GM12875 (cell line): ENCODE data around the gene KTN1.

Source experiments
- H3K4me3 ChIP-seq: one replicate; pipeline ENCODE4 v1.5.1; 2011; ENCODE audit warnings: low read depth, low read length, control low read depth
- TF ChIP-seq, protein P1 (sequence below): IDR thresholded peaks from 2 replicates; pipeline ENCODE4 v1.5.1; 2011; ENCODE audit warnings: low read depth, mild to moderate bottlenecking, control low read depth, inconsistent platforms, low read length, moderate library complexity, borderline replicate concordance; ENCODE audit not compliant: insufficient read depth

The KTN1 gene

GRCh38 chr14:55702511-55702910 lies 122.5 kb downstream of the KTN1 start:
- TF ChIP-seq, protein P1, sequence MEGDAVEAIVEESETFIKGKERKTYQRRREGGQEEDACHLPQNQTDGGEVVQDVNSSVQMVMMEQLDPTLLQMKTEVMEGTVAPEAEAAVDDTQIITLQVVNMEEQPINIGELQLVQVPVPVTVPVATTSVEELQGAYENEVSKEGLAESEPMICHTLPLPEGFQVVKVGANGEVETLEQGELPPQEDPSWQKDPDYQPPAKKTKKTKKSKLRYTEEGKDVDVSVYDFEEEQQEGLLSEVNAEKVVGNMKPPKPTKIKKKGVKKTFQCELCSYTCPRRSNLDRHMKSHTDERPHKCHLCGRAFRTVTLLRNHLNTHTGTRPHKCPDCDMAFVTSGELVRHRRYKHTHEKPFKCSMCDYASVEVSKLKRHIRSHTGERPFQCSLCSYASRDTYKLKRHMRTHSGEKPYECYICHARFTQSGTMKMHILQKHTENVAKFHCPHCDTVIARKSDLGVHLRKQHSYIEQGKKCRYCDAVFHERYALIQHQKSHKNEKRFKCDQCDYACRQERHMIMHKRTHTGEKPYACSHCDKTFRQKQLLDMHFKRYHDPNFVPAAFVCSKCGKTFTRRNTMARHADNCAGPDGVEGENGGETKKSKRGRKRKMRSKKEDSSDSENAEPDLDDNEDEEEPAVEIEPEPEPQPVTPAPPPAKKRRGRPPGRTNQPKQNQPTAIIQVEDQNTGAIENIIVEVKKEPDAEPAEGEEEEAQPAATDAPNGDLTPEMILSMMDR: no peak

GRCh38 chr14:55704654-55705053 lies 124.6 kb downstream of the KTN1 start:
- no peak overlapping the region for H3K4me3 ChIP-seq
- TF ChIP-seq, protein P1: no peak

More at GRCh38 chr14:55702511-55702910, 122.5 kb downstream of the KTN1 start:
- H3K4me3 ChIP-seq: no peak overlapping the region

GRCh38 chr14:55705651-55706364 lies 125.8 kb downstream of the KTN1 start:
- TF ChIP-seq, protein P1: no peak
- no peak overlapping the region for H3K4me3 ChIP-seq

DNA sequence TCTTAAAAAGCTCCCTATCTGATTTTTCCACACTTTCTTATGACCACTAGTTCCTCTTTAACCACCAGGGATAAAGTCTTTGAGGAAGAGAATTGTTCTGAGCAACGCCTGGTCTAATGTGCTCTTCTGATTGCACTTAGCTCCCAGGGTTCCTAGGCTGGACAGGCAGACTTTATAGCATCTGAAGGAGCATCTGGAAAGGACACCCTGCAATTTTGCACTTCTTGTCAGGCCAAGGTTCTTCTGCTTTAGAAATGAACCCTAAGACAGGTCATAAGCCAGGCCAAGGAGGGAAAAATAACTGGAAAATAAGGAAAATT lies 126.3 kb downstream of the KTN1 start:
- H3K4me3 ChIP-seq: no peak overlapping the region
- TF ChIP-seq, protein P1: no peak

DNA sequence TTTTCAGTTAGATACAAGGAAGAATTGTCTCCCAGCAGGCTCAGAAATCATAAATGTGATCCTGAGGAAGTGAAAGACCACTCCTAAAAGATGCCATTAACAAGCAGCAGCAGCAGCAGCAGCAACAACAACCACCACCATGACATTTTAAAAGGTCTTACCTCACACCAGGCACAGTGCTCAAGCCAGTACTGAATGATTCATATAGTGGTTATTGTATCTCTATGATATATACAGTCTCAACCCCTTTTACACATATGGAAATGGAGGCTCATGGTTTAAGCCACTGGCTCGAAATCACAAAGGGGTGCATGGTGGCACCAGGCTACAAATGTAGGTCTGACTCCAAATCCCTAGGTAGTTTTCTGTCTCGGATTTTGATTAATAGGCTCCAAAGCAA lies 126.9 kb downstream of the KTN1 start:
- no peak overlapping the region for H3K4me3 ChIP-seq
- TF ChIP-seq, protein P1: no peak

DNA sequence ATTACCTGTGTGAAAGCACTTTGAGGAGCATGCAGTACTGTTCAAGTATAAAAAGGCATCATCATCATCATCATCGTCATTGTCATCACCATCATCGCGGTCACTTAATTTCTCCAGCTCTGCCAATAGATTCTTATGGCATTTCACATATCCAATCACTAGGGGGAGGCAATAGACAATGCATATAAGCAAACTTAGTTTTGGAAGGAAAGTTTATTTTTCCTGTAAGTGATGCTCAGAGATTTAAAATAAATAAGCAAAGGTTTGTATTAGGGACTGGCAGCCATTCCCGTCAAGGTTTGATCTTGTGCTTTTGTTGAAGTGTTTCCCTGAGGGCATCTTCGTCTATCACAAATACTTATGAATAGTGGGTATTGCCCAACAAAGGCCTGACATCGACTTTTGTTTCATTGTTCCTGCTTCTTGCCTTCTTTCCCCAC lies 127.4 kb downstream of the KTN1 start:
- TF ChIP-seq, protein P1: peak; percentile 10; the same call in 1 of the 2 replicates
- H3K4me3 ChIP-seq: no peak overlapping the region

- TF ChIP-seq, protein P1: no peak
- H3K4me3 ChIP-seq: no peak overlapping the region
Measured at GRCh38 chr14:55710506-55711041, 130.6 kb downstream of the KTN1 start.
